Measurements from ENCODE around the gene RNF207. TPM values are rescaled to one million over a fixed set of nuclear protein-coding genes. Genes with fewer than 3 reads are reported as not detected.

RNF207 gene
- 10.8 TPM for total RNA-seq

DNA sequence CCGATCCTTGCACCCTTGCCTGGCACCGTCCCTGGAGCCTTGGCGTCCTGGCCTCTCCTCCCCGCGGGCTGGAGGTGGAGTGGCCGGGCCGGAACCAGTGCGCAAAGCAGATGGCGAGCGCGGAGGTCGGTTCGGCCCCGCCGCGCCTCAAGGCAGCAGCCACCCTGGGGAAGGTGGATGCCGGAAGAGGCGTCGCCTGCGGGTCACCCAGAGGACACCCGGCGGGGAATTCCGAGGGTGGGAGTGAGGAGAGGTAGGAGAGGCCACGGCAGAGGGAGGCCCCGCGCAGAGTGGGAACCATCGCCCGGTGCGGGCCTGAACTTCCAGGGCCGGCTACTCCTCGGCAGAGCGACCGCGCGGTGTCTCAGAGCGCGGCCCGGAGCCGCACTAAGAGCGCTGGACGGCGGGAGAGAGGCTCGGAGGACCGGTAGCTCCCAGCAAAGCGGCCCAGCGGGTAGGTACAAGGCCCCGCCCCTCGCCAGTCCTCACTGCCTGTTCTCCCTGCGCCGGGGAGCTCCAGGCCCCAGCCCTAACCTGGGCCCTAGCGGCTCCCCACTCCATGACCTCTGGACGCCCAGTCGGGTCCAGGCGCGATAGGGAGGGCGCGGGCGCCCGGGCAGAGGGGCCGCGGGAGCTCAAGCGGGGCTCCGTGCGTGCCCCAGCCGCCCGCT is at the start of gene RNF207:
Gene RNF207, plus strand, starts transcription at position 271 of the 671 bp plus-strand sequence. CDS start 417 bp downstream, outside the sequence.
- peak; percentile 86 for ATAC-seq

DNA sequence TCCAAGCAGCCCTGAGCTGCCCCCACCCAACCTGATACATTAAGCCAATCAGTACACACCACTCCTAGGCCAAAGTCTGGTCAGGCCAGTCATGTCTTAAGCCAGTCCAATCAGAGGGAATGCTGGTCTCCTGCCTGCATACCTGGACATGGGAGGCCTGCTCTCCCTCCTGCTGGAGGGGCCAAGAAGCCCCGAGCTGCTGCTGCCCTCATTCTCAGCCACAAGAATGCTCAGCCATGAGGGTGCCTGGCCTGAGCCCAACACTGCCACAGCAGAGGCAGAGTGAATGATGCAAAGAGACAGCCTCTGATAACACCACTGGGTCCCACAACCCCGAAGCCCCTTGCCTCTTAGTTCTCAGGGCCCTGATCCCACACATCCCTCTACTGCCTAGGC is 48.8 kb upstream of the RNF207 start:
- ATAC-seq = no peak

- ATAC-seq = peak; percentile 93
Measured at GRCh38 chr1:6157528-6158174, 48.3 kb upstream of the RNF207 start.

DNA sequence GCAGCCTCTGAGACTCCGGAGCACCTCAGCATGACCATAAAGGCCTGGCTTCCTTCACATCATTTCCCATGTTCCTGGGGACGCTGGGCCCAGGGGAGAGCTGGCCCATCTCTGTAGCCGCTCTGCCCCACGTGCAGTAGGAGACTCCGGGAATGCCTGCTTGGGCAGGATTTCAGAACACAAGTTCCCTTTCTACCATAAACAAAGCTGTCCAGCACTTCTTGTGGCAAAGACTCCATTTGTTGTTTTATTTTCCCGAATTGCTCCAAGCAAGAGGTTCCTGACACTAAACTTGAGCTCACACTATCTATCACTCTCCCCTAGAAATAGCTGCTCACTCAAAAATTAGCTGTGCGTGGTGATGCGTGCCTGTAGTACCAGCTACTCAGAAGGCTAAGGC is 47.7 kb upstream of the RNF207 start:
- ATAC-seq = no peak

GRCh38 chr1:6162341-6162740 is 43.6 kb upstream of the RNF207 start:
- no peak for ATAC-seq

DNA sequence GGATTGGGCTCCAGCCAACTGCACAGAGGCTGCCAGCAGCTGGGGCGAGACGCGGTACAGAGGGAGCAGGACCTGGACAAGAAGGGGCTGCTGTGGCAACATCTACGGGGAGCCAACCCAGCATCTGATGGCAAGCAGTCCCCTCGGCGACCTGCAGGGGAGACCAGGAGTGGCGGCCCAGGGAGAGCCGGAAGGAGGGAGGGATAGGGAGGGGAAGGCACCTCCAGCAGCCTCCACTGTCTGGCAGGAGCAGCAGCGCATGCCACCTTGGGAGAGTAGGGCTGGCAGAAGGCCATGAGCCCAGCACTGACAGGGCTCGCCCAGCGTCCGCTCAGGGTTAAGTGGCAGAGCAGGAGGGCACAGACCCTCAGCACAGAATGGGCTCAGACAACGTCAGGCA is 43.1 kb upstream of the RNF207 start:
- ATAC-seq = no peak

DNA sequence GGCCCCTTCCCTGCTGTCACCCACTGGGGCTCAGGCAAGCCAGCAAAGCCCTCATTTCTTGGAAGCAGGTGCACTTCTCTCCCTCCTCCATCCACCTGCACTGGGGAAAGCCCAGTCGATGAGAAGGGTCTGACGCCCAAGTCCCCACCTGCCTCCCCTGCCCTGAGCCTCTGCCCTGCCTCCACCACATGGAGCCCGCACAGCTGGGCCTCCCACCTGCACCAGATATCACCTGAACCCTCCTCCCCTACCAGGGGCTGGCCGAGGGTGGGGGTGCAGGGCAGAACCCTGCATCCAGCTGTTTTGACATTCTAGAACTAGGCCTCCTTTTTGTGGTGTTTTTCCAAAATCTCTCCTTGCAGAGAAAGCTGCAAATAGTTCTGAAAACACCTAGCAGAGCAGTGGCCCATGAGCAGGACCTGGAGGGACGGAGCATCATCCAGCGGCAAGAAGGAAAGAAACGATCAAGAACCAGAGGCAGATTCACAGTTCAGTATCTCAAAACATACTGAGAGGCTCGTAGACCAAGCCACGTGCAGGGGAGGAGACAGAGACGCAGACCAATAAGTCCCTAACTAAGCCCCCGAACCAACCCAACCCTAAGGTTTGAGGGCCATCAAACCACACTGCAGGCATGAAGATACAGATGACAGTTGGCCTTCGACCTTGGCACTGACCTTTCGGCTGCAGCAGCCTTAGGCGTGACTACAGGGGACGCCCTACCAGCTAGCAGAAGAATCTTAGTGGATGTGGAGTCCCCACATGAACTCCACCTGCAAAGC is 42.5 kb upstream of the RNF207 start:
- ATAC-seq = no peak

DNA sequence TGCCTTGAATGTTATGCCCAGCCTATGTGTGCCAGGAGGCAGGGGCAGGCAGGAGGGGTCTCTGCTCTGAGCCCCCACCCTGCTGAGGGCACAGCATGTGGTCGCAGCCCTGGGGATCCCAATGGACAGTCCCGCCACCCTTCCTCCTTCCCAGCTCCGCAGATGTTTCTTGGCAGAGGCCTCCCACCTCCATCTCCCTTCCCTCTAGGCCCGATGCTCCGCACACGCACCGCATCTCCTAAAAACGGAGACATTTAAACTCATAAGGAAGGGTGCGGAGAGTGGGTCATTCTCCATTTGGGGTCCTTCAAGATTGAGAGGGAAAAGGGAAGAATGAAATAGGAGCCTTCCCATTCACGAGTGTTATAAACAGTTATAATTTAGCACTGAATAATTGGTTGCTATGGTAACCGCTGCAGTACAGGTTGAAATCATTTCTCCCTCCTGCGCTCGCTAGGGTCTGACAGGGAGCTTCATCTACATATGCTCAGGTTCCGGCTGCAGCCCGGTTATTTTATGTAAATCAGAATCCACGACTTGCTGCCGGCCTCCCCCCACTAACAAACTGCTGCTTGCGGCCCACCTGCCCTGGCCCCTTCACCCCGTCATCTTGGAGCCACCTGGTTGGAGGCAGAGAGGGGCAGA is 41.8 kb upstream of the RNF207 start:
- ATAC-seq = no peak

DNA sequence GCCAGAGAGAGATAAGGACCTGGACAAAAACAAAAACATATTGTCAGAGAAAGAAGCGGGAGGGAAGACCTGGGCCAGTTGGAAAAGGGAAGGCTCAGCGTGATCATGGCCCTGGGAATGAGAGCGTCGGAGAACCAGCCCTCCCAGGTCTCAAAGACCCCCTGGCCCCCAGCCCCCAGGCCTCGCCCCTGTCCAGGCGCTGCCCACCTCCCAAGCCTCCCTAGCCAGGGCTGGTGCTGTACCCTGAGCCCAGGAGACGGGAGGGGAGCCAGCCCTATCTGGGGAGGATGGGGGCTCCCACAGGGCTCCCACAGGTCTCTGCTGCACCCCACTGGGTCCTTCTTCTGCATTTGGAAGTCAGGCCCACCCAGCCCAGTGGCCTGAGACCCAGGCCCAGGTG is 40.9 kb upstream of the RNF207 start:
- ATAC-seq = no peak

DNA sequence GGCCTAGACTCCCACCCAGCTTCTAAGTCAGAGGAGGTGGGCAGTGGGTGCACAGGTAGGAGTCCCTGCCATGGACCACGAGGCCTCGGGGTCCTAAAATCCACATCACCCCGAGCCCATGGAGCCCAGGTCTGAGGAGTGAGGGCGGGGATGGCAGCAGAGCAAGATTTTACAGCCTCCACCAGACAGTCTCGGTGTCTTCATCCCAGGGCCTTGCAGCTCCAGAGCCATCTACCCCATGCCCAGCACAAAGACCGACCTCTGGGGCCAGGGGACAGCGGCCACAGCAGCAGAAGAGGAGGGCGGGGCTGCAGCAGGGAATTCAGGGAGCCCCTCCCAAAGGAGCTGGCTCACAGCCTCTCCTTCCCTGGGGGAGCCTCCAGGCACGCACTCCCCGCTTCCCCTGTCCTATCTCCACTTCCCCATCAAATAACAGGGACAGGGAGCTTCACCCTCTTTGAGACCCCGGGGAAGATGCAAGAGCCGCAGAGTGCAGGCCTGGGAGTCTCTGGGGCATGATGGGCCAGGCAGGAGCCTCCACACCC is 40.4 kb upstream of the RNF207 start:
- ATAC-seq = no peak

DNA sequence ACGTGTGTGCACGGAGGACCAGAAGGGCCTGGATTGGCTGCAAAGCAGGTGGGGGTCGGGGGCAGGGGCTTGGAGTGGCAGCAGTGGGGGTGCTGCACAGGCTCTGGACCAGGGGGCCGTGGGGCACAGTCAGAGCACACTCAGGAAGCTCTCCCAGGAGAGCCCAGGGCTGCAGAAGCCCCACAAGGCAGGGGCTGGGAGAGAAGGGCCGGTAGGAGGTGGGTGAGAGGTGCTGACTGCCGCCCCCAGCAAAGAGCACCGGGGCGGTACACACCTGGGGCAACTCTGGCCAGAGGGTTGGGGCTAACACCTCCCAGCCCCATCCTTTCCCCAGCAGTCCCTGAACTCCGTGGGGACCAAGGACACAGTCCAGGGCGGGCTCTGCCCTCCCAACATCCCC is 39.7 kb upstream of the RNF207 start:
- ATAC-seq = no peak

- no peak for ATAC-seq
Measured at GRCh38 chr1:6166655-6167390, 39.1 kb upstream of the RNF207 start.

- ATAC-seq = no peak
Measured at GRCh38 chr1:6167391-6168303, 38.3 kb upstream of the RNF207 start.

DNA sequence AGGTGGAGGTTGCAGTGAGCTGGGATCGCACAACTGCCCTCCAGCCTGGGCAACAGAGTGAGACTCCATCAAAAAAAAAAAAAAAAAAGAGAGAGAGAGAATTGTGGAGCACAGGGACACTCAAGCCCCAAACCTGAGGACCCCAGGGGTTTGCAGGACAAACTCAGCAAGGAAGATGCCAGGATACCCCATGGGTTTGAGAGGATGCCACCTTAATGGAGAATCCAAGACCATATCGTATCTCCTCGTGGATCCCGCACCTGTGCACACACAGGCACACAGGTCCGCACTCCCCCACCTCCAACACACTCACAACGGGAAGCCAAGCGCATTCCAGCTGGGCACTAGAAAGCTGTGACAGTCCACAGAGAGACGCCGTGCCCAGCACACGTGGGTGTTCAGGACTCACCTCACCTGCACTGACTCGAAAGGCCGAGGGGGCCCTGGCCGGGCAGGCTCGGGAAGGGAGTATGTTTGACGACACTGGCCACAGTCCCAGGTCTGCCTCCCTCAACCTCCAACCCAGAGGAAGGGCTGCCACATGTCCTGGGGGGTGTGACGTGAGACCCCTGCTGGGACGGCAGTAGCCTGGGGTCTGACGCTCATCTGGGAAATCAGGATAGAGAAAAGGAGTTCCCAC is 36.9 kb upstream of the RNF207 start:
- ATAC-seq = no peak

- ATAC-seq = no peak
Measured at GRCh38 chr1:6170116-6170741, 35.7 kb upstream of the RNF207 start.

- no peak for ATAC-seq
Measured at GRCh38 chr1:6170742-6171201, 35.1 kb upstream of the RNF207 start.

GRCh38 chr1:6171548-6172124 is 34.3 kb upstream of the RNF207 start:
- no peak for ATAC-seq

GRCh38 chr1:6172549-6172948 is 33.4 kb upstream of the RNF207 start:
- no peak for ATAC-seq

DNA sequence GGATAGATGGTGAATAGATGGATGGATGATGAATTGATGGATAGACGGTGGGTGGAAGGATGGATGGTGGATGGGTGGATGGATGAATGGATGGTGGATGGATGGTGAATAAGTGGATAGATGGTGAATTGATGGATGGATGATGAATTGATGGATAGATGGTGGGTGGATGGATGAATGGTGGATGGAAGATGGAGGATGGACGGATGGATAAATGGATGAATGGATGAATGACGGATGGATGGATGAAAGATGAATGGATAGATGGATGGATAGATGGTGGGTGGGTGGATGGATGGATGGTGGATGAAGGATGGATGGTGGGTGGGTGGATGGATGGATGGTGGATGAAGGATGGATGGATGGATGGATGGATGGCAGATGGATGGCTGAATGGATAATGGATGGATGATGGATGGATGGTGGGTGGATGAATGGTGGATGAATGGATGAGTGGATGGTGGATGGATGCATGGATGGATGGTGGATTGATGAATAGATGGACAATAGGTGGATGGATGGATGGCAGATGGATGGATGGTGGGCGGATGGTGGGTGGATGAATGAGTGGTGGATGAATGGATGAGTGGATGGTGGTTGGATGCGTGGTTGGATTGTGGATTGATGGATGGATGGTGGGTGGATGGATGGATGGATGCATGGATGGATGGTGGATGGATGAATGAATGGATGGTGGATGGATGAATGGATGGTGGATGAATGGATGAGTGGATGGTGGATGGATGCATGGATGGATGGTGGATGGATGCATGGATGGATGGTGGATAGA is 31.1 kb upstream of the RNF207 start:
- ATAC-seq = no peak
